GM10248 (cell line): ENCODE results near the gene CARNS1.

Source experiments
- CTCF ChIA-PET: fragments of 300-600 bp; sonication (Branson Sonifier 250); formaldehyde crosslinking; extraction: SDS; loops from one replicate; lab custom pipeline; 2021; ENCODE audit warnings: antibody characterized with exemption; lab: Yijun Ruan, JAX
- POLR2A ChIA-PET: fragments of 350-650 bp; sonication (Branson Sonifier 250); formaldehyde crosslinking; extraction: SDS; loops from one replicate; lab custom pipeline; 2020; ENCODE audit warnings: antibody characterized with exemption; lab: Yijun Ruan, JAX
- DNase-seq: peaks from one replicate; pipeline ENCODE4 v3.0.0; 2012; ENCODE audit errors: extremely low spot score
- CTCF ChIP-seq: IDR thresholded peaks from 2 replicates; pipeline ENCODE4 v1.5.1; 2012; ENCODE audit warnings: mild to moderate bottlenecking, low read depth; ENCODE audit errors: extremely low read depth, missing control alignments, control extremely low read depth

The CARNS1 gene

GRCh38 chr11:67393990-67394389 lies 21.5 kb upstream of the CARNS1 start:
- TF ChIP-seq CTCF = no peak
- ChIA-PET POLR2A (interaction anchor here (0.6 kb wide), 1 partner anchor 7 kb away, joined by 6 read pairs; no protein-coding TSS in a partner anchor), CTCF (interaction anchor here (3.2 to 42.5 kb wide), 2 partner anchors 8 to 27 kb away, joined by 32 to 1573 read pairs; partner anchors contain the start of genes CLCF1, POLD4 and PPP1CA)
- DNase-seq = no peak

GRCh38 chr11:67395555-67396258 lies 19.8 kb upstream of the CARNS1 start:
- DNase-seq = no peak
- TF ChIP-seq CTCF = no peak
- POLR2A ChIA-PET = interaction anchor here (0.9 kb wide), 1 partner anchor 15 kb away, joined by 3 read pairs; no protein-coding TSS in a partner anchor
- CTCF ChIA-PET = interaction anchor here (1.3 to 42.5 kb wide), 2 partner anchors 29 to 72 kb away, joined by 3 to 1573 read pairs; partner anchors contain the start of genes CLCF1 and POLD4

GRCh38 chr11:67396259-67396581 lies 19.3 kb upstream of the CARNS1 start:
- no peak for DNase-seq
- TF ChIP-seq CTCF = no peak
- ChIA-PET CTCF (interaction anchor here (1.3 to 42.5 kb wide), 2 partner anchors 29 to 72 kb away, joined by 3 to 1573 read pairs; partner anchors contain the start of genes CLCF1 and POLD4), POLR2A (interaction anchor here (0.9 to 1.2 kb wide), 2 partner anchors 15 to 156 kb away, joined by 3 read pairs; no protein-coding TSS in a partner anchor)

GRCh38 chr11:67396587-67397389 lies 18.7 kb upstream of the CARNS1 start:
- POLR2A ChIA-PET = interaction anchor here (0.9 to 1.2 kb wide), 2 partner anchors 16 to 157 kb away, joined by 3 read pairs; no protein-coding TSS in a partner anchor
- CTCF ChIA-PET = interaction anchor here (1.3 to 42.5 kb wide), 2 partner anchors 30 to 71 kb away, joined by 3 to 1573 read pairs; partner anchors contain the start of genes CLCF1 and POLD4
- no peak for TF ChIP-seq CTCF
- DNase-seq = no peak

- CTCF ChIA-PET = interaction anchor here (42.5 kb wide), 1 partner anchor 31 kb away, joined by 1573 read pairs; the partner anchor contains the start of genes CLCF1 and POLD4
- POLR2A ChIA-PET = interaction anchor here (1.2 kb wide), 1 partner anchor 158 kb away, joined by 3 read pairs; no protein-coding TSS in a partner anchor
Measured at GRCh38 chr11:67397536-67397935, 17.9 kb upstream of the CARNS1 start.

More at GRCh38 chr11:67397536-67397935, 17.9 kb upstream of the CARNS1 start:
- no peak for TF ChIP-seq CTCF
- no peak for DNase-seq
